ENCODE results near the gene CORO1C. TPM values are rescaled to one million over a fixed set of nuclear protein-coding genes. Genes with fewer than 3 reads are reported as not detected.

The CORO1C gene
- total RNA-seq, 1 donor from 2014 or later = 391 TPM

- Histone ChIP-seq H3K27me3 (ENCODE audit: insufficient read depth, low read length) (no peaks in the 10 kb centered on the region), H3K4me3 (ENCODE audit: insufficient read depth, low read depth, low read length) (no peak overlapping the region), H3K9me3 (ENCODE audit: insufficient read depth, low read depth, low read length) (peaks cover 4% of the 10 kb centered on the region), H3K27ac (ENCODE audit: low read depth, low read length) (peak overlapping the region; percentile 62), H3K36me3 (ENCODE audit: insufficient read depth, low read length) (no peaks in the 10 kb centered on the region), H2AFZ (ENCODE audit: low read depth, low read length) (no peak overlapping the region), H3K4me2 (ENCODE audit: low read length) (peak overlapping the region; percentile 13), H4K20me1 (ENCODE audit: insufficient read depth, low read length) (no peaks in the 10 kb centered on the region), H3K9ac (ENCODE audit: low read length) (no peak overlapping the region), H3K4me1 (ENCODE audit: insufficient read depth, low read length) (peaks cover 31% of the 10 kb centered on the region), H3K79me2 (ENCODE audit: insufficient read depth, low read length) (no peaks in the 10 kb centered on the region)
- TF ChIP-seq EZH2 (IDR thresholded peaks at IDR 0.05; ENCODE audit: insufficient read depth, low read length) = no peak
- TF ChIP-seq, protein P1, sequence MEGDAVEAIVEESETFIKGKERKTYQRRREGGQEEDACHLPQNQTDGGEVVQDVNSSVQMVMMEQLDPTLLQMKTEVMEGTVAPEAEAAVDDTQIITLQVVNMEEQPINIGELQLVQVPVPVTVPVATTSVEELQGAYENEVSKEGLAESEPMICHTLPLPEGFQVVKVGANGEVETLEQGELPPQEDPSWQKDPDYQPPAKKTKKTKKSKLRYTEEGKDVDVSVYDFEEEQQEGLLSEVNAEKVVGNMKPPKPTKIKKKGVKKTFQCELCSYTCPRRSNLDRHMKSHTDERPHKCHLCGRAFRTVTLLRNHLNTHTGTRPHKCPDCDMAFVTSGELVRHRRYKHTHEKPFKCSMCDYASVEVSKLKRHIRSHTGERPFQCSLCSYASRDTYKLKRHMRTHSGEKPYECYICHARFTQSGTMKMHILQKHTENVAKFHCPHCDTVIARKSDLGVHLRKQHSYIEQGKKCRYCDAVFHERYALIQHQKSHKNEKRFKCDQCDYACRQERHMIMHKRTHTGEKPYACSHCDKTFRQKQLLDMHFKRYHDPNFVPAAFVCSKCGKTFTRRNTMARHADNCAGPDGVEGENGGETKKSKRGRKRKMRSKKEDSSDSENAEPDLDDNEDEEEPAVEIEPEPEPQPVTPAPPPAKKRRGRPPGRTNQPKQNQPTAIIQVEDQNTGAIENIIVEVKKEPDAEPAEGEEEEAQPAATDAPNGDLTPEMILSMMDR (IDR thresholded peaks at IDR 0.05; ENCODE audit: insufficient read depth, low read depth, low read length) = no peak
- FAIRE-seq = no peak
- peaks cover 26% of the 10 kb centered on the region for H3K4me1 Mint-ChIP-seq (ENCODE audit: low read depth, unreplicated experiment)
- H3K27ac Mint-ChIP-seq (ENCODE audit: unreplicated experiment) = no peak overlapping the region
- no peak overlapping the region for H3K4me3 Mint-ChIP-seq (ENCODE audit: unreplicated experiment)
- DNase-seq (ENCODE audit: low read depth) = peak; percentile 22
- no peaks in the 10 kb centered on the region for H3K27me3 Mint-ChIP-seq (ENCODE audit: low read depth, unreplicated experiment)
- H3K9me3 Mint-ChIP-seq (ENCODE audit: unreplicated experiment) = peaks cover 5% of the 10 kb centered on the region
- peaks cover 6% of the 10 kb centered on the region for H3K36me3 Mint-ChIP-seq (ENCODE audit: low read depth, unreplicated experiment)
These were observed 118.5 kb downstream of the CORO1C start for GRCh38 chr12:108612788-108613282.

GRCh38 chr12:108611884-108612415 lies 119.4 kb downstream of the CORO1C start:
- Histone ChIP-seq H3K4me3 (ENCODE audit: insufficient read depth, low read depth, low read length) (no peak overlapping the region), H3K27me3 (ENCODE audit: insufficient read depth, low read length) (no peaks in the 10 kb centered on the region), H3K27ac (ENCODE audit: low read depth, low read length) (peak overlapping the region; percentile 62), H3K9me3 (ENCODE audit: insufficient read depth, low read depth, low read length) (peaks cover 4% of the 10 kb centered on the region), H4K20me1 (ENCODE audit: insufficient read depth, low read length) (no peaks in the 10 kb centered on the region), H3K4me2 (ENCODE audit: low read length) (peak overlapping the region; percentile 13), H3K4me1 (ENCODE audit: insufficient read depth, low read length) (peaks cover 28% of the 10 kb centered on the region), H3K79me2 (ENCODE audit: insufficient read depth, low read length) (no peaks in the 10 kb centered on the region), H2AFZ (ENCODE audit: low read depth, low read length) (no peak overlapping the region), H3K9ac (ENCODE audit: low read length) (no peak overlapping the region), H3K36me3 (ENCODE audit: insufficient read depth, low read length) (no peaks in the 10 kb centered on the region)
- Mint-ChIP-seq H3K9me3 (ENCODE audit: unreplicated experiment) (peaks cover 5% of the 10 kb centered on the region), H3K4me1 (ENCODE audit: low read depth, unreplicated experiment) (peaks cover 24% of the 10 kb centered on the region), H3K4me3 (ENCODE audit: unreplicated experiment) (peak overlapping the region; percentile 6), H3K27ac (ENCODE audit: unreplicated experiment) (no peak overlapping the region), H3K36me3 (ENCODE audit: low read depth, unreplicated experiment) (peaks cover 6% of the 10 kb centered on the region), H3K27me3 (ENCODE audit: low read depth, unreplicated experiment) (no peaks in the 10 kb centered on the region)
- peak; percentile 96 for DNase-seq (ENCODE audit: low read depth)
- peak; percentile 68 for FAIRE-seq
- TF ChIP-seq, protein P1 (IDR thresholded peaks at IDR 0.05; ENCODE audit: insufficient read depth, low read depth, low read length) = peak; percentile 62
- TF ChIP-seq EZH2 (IDR thresholded peaks at IDR 0.05; ENCODE audit: insufficient read depth, low read length) = no peak

Data from astrocyte (in vitro differentiated cells and primary cell).